Measurements from ENCODE around the gene TPGS2. TPM values are rescaled to one million over a fixed set of nuclear protein-coding genes. Genes with fewer than 3 reads are reported as not detected.
"Not testable (repeated sequence)": the region's sequence is repeated elsewhere in the genome, so short reads cannot be mapped to it uniquely, and the experiment has no call there.

TPGS2 gene, protein sequence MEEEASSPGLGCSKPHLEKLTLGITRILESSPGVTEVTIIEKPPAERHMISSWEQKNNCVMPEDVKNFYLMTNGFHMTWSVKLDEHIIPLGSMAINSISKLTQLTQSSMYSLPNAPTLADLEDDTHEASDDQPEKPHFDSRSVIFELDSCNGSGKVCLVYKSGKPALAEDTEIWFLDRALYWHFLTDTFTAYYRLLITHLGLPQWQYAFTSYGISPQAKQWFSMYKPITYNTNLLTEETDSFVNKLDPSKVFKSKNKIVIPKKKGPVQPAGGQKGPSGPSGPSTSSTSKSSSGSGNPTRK
- total RNA-seq (2022) (40.7 and 49.7 TPM in 2 replicates), Bru-seq, nascent RNA (percentile 60 among the genes with signal in this experiment), BruChase-seq, experiment 1, labeled RNA remaining after a 2-hour chase (percentile 59 among the genes with signal in this experiment), BruChase-seq, experiment 2, labeled RNA remaining after a 6-hour chase (percentile 60 among the genes with signal in this experiment)
- long read RNA-seq, full-length matches to known transcripts: 99 of 114 reads
- long read RNA-seq, partial matches to known transcripts: 5 of 114 reads
- long read RNA-seq, other reads (novel, unspliced or antisense): 10 of 114 reads

DNA sequence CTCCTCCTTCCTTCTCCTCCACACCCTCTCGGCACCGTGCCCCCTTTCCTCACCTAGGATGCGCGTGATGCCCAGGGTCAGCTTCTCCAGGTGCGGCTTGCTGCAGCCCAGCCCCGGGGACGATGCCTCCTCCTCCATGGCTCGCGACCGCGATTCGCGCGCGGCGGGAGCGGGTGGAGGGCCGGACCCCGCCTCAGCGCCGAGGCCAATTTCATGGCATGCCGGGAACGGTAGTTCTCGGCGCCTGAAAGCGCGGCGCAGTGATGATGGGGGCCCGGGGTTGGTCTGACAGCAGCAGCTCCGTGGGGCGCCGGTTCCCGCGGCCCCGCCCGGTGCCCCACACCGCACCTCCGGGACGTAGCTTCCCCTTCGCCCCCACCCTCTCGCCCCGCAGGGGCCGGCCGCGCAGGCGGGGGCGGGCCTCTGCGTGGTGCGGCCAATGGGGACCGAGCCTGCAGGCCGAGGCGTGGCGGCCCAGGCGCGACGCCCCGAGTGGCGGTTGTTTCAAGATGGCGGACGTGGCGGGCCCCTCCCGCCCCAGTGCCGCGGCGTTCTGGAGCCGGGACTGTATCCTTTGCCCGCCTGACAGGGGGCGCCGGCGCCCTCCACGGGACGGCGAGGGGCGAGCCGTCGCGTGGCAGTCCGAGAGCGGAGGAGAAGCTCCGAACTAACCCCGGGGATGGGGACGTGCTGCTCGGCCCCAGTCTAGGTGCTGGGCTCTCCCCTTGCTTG, at the start of gene TPGS2, which contains the start of gene KIAA1328:
Gene TPGS2 (minus strand): TSS at position 373 of the 732 bp plus-strand sequence. CDS start 235 bp downstream, at position 138.
Gene KIAA1328 (plus strand): TSS at position 498 of the 732 bp plus-strand sequence. CDS start 12 bp downstream, at position 510.
- peak within 1 kb of the TSS; percentile 84 for H3K4me3 ChIP-seq (ENCODE audit: low read depth, low read length)
- peak; percentile 72 to 83 for DNase-seq
- H3K9me3 ChIP-seq: no peaks in the 10 kb centered on the region
- Mint-ChIP-seq H3K4me3 (ENCODE audit: unreplicated experiment) (peak within 1 kb of the TSS; percentile 94), H3K27ac (ENCODE audit: unreplicated experiment) (peak within 1 kb of the TSS; percentile 90), H3K4me1 (ENCODE audit: low read depth, unreplicated experiment) (peaks cover 8% of the 10 kb centered on the region), H3K36me3 (ENCODE audit: insufficient read depth, unreplicated experiment) (no peaks in the 10 kb centered on the region), H3K27me3 (ENCODE audit: insufficient read depth, unreplicated experiment) (no peaks in the 10 kb centered on the region), H3K9me3 (ENCODE audit: unreplicated experiment) (no peaks in the 10 kb centered on the region)
- ChIA-PET POLR2A (interaction anchor here (0.7 kb wide), 1 partner anchor 119 kb away, joined by 3 read pairs; no protein-coding TSS in a partner anchor), CTCF (interaction anchor here (0.6 to 1.4 kb wide), 2 partner anchors 23 to 71 kb away, joined by 3 read pairs; no protein-coding TSS in a partner anchor)
- no TSS peak for BruUV-seq (replicated peaks)
- intact Hi-C loops (cut with micrococcal nuclease; ENCODE audit: unreplicated experiment): no loop called here
- H3K36me3 ChIP-seq (ENCODE audit: control insufficient read depth, insufficient read depth, low read length): no peaks in the 10 kb centered on the region
- TF ChIP-seq, protein P1, sequence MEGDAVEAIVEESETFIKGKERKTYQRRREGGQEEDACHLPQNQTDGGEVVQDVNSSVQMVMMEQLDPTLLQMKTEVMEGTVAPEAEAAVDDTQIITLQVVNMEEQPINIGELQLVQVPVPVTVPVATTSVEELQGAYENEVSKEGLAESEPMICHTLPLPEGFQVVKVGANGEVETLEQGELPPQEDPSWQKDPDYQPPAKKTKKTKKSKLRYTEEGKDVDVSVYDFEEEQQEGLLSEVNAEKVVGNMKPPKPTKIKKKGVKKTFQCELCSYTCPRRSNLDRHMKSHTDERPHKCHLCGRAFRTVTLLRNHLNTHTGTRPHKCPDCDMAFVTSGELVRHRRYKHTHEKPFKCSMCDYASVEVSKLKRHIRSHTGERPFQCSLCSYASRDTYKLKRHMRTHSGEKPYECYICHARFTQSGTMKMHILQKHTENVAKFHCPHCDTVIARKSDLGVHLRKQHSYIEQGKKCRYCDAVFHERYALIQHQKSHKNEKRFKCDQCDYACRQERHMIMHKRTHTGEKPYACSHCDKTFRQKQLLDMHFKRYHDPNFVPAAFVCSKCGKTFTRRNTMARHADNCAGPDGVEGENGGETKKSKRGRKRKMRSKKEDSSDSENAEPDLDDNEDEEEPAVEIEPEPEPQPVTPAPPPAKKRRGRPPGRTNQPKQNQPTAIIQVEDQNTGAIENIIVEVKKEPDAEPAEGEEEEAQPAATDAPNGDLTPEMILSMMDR (IDR thresholded peaks at IDR 0.05; ENCODE audit: insufficient read depth in 1 of 2, low read depth in 1 of 2, low read length in 1 of 2, severe bottlenecking in 1 of 2, unreplicated experiment in 1 of 2): peak in 1 of 2 experiments; percentile 41
- H3K4me1 ChIP-seq: no peaks in the 10 kb centered on the region
- no peaks in the 10 kb centered on the region for H3K27me3 ChIP-seq (replicated peaks; ENCODE audit: control insufficient read depth, insufficient read depth, low read length)

DNA sequence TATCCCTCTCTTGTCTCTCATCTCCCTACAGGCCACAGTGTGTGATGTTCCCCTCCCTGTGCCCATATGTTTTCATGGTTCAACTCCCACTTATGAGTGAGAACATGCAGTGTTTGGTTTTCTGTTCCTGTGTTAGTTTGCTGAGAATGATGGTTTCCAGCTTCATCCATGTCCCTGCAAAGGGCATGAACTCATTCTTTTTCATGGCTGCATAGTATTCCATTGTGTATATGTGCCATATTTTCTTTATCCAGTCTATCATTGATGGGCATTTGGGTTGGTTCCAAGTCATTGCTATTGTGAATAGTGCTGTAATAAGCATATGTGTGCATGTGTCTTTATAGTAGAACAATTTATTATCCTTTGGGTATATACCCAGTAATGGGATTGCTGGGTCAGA, 45.0 kb upstream of the TPGS2 start:
- H3K9me3 ChIP-seq; H3K36me3 ChIP-seq (ENCODE audit: control insufficient read depth, insufficient read depth, low read length); H3K4me3 Mint-ChIP-seq (ENCODE audit: unreplicated experiment); BruUV-seq (replicated peaks); H3K4me3 ChIP-seq (ENCODE audit: low read depth, low read length); H3K4me1 Mint-ChIP-seq (ENCODE audit: low read depth, unreplicated experiment); H3K4me1 ChIP-seq; H3K27ac Mint-ChIP-seq (ENCODE audit: unreplicated experiment); H3K27me3 ChIP-seq (replicated peaks; ENCODE audit: control insufficient read depth, insufficient read depth, low read length); H3K36me3 Mint-ChIP-seq (ENCODE audit: insufficient read depth, unreplicated experiment); H3K9me3 Mint-ChIP-seq (ENCODE audit: unreplicated experiment); CTCF ChIA-PET; POLR2A ChIA-PET; DNase-seq; H3K27me3 Mint-ChIP-seq (ENCODE audit: insufficient read depth, unreplicated experiment); intact Hi-C loops (cut with micrococcal nuclease; ENCODE audit: unreplicated experiment): not testable (repeated sequence)

DNA sequence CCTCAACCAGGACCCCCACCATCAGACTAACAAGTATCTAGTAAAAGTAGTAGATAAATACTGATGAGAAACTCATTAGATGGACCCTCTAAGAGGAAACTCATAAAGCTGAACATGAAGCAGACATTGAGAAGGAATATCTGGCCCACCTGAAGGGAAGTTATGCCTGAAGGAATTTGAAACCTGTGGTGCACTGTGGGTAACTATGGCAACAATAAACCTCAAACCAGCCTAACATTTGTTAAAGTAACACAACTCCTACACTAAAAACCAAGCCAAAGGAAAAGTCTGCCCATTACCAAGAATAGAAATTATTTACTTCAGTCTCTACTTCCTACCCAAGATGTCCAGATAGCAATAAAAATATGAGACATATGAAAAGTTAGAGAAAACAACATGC, 43.5 kb upstream of the TPGS2 start:
- no peaks in the 10 kb centered on the region for H3K9me3 ChIP-seq
- ChIA-PET CTCF (no interaction called here), POLR2A (no interaction called here)
- H3K4me3 ChIP-seq (ENCODE audit: low read depth, low read length): no peak overlapping the region
- BruUV-seq (replicated peaks): no TSS peak
- no peaks in the 10 kb centered on the region for H3K27me3 Mint-ChIP-seq (ENCODE audit: insufficient read depth, unreplicated experiment)
- H3K4me1 ChIP-seq: no peaks in the 10 kb centered on the region
- no peaks in the 10 kb centered on the region for H3K36me3 Mint-ChIP-seq (ENCODE audit: insufficient read depth, unreplicated experiment)
- H3K4me3 Mint-ChIP-seq (ENCODE audit: unreplicated experiment): no peak overlapping the region
- DNase-seq: no peak
- no peak overlapping the region for H3K27ac Mint-ChIP-seq (ENCODE audit: unreplicated experiment)
- H3K27me3 ChIP-seq (replicated peaks; ENCODE audit: control insufficient read depth, insufficient read depth, low read length): no peaks in the 10 kb centered on the region
- H3K4me1 Mint-ChIP-seq (ENCODE audit: low read depth, unreplicated experiment): no peaks in the 10 kb centered on the region
- no peaks in the 10 kb centered on the region for H3K36me3 ChIP-seq (ENCODE audit: control insufficient read depth, insufficient read depth, low read length)
- no peaks in the 10 kb centered on the region for H3K9me3 Mint-ChIP-seq (ENCODE audit: unreplicated experiment)
- intact Hi-C loops (cut with micrococcal nuclease; ENCODE audit: unreplicated experiment): no loop called here
- TF ChIP-seq, protein P1 (IDR thresholded peaks at IDR 0.05; ENCODE audit: insufficient read depth in 1 of 2, low read depth in 1 of 2, low read length in 1 of 2, severe bottlenecking in 1 of 2, unreplicated experiment in 1 of 2): no peak

All from Caco-2 (cell line).